NT2/D1 (cell line): ENCODE results near the gene UBXN10.

ENCODE experiments used
- SUZ12 ChIP-seq: IDR thresholded peaks from 2 replicates; pipeline ENCODE4 v1.6.1; 2011; ENCODE audit not compliant: insufficient read length, insufficient read depth; ENCODE audit errors: extremely low read depth
- YY1 ChIP-seq: IDR thresholded peaks from 2 replicates; pipeline ENCODE4 v1.6.1; 2011; ENCODE audit not compliant: insufficient read length, insufficient read depth
- ZNF274 ChIP-seq: IDR thresholded peaks from 2 replicates; pipeline ENCODE4 v1.6.1; 2011; ENCODE audit warnings: mild to moderate bottlenecking, low read depth, low read length

GRCh38 chr1:20237646-20238045 is 51.8 kb downstream of the UBXN10 start:
- TF ChIP-seq ZNF274 (no peak), SUZ12 (no peak), YY1 (no peak)
